Measurements from ENCODE around the gene SDK1.

- TF ChIP-seq CTCF (IDR thresholded peaks at IDR 0.05; ENCODE audit: control extremely low read depth in 1 of 3, insufficient read depth in 1 of 3, low read depth in 1 of 3, low read length in 3 of 3) (no peak), EP300 (IDR thresholded peaks at IDR 0.05; ENCODE audit: borderline replicate concordance in 1 of 2, low read depth in 2 of 2, low read length in 2 of 2) (no peak), POLR2A (IDR thresholded peaks at IDR 0.05; ENCODE audit: control extremely low read depth in 1 of 2, low read depth in 2 of 2, low read length in 2 of 2) (no peak), TEAD4 (IDR thresholded peaks at IDR 0.05; ENCODE audit: low read depth, low read length) (0 out of 2 replicates have a peak, but pooled peaks have one; percentile 19), YY1 (IDR thresholded peaks at IDR 0.05; ENCODE audit: low read depth, low read length) (no peak)
These were observed 901.9 kb downstream of the SDK1 start for GRCh38 chr7:4202954-4203353.
